Astrocyte (in vitro differentiated cells and primary cell): ENCODE measurements around the gene IFI16.
A peak's percentile ranks its signal among the peaks of the same experiment; 100 is the strongest.

Experiments
- CTCF ChIP-seq: IDR thresholded peaks from 2 replicates; pipeline ENCODE4 v1.5.1; 2011; ENCODE audit warnings: low read depth, mild to moderate bottlenecking, inconsistent platforms, low read length, moderate library complexity; ENCODE audit not compliant: insufficient read depth
- EZH2 ChIP-seq: IDR thresholded peaks from 2 replicates; pipeline ENCODE4 v1.6.1; 2012; ENCODE audit warnings: mild to moderate bottlenecking, low read length, inconsistent platforms; ENCODE audit not compliant: insufficient read depth

GRCh38 chr1:159071970-159072582, 62.4 kb downstream of the IFI16 start:
- TF ChIP-seq CTCF: peak; percentile 83
- TF ChIP-seq EZH2: no peak
